K562 (cell line): ENCODE measurements around the gene SCT. TPM values are rescaled to one million over a fixed set of nuclear protein-coding genes. Genes with fewer than 3 reads are reported as not detected.

Experiments
- ATAC-seq: fragments of 200-7000 bp; cut with Tn5 transposase; 3 replicates; pipeline ENCODE4 v1.9.1; 2020; ENCODE audit warnings: moderate library complexity
- BruUV-seq: library from RNA; stranded (reverse); fragments of 400-500 nt; replicated peaks from 2 replicates; lab custom pipeline; 2021; lab: Mats Ljungman, UMichigan
- CTCF ChIA-PET: fragments of 300-600 bp; formaldehyde crosslinking; extraction: SDS; loops from one replicate; lab custom pipeline; 2021; ENCODE audit warnings: low intra/inter-chr PET ratio; lab: Yijun Ruan, JAX
- POLR2A ChIA-PET: fragments of 300-600, 350-650 bp; sonication (Branson Sonifier 250); formaldehyde crosslinking; extraction: SDS; loops from one replicate; lab custom pipeline; 2021; ENCODE audit warnings: antibody characterized with exemption, inconsistent platforms; lab: Yijun Ruan, JAX
- DNase-seq, 4 experiments: peaks; one replicate each; pipeline versions ENCODE4 v3.0.0 to v3.0.0-alpha.2; 2011 to 2018; ENCODE audit warnings: low spot score in 3 of 4, mixed read lengths in 3 of 4; ENCODE audit errors: extremely low read depth in 1 of 4
- FAIRE-seq: peaks from 2 replicates; lab custom pipeline; 2011; peaks lifted over from hg19 to GRCh38; lab: Jason Lieb, UNC
- H2AFZ ChIP-seq: 2 replicates; pipeline ENCODE4 v1.6.0; 2011; ENCODE audit warnings: low read depth, low read length, control low read depth, inconsistent platforms
- H3K27ac ChIP-seq: fragments of 200-600 bp; 3 replicates; pipeline ENCODE4 v1.8.0; 2011; ENCODE audit warnings: low read depth, mild to moderate bottlenecking, control low read depth, inconsistent platforms, low read length, moderate library complexity, mixed read lengths; ENCODE audit errors: extremely low read depth
- H3K27me3 ChIP-seq, 2 experiments: fragments of 300-600 bp in 1 of 2; 2 replicates in 1 of 2; 3 replicates in 1 of 2; pipeline versions ENCODE4 v1.6.0 to v1.8.0; 2011; ENCODE audit warnings: inconsistent platforms in 2 of 2, low read length in 2 of 2, mild to moderate bottlenecking in 1 of 2, mixed read lengths in 1 of 2, moderate library complexity in 1 of 2; ENCODE audit not compliant: control insufficient read depth in 2 of 2, insufficient read depth in 2 of 2
- H3K36me3 ChIP-seq: fragments of 300-600 bp; 3 replicates; pipeline ENCODE4 v1.8.0; 2011; ENCODE audit warnings: mild to moderate bottlenecking, low read length, inconsistent platforms; ENCODE audit not compliant: control insufficient read depth, insufficient read depth
- H3K4me1 ChIP-seq, 2 experiments: fragments of 200-600 bp in 1 of 2; replicated peaks in 1 of 2; 2 replicates in 1 of 2; 3 replicates in 1 of 2; pipeline versions ENCODE4 v1.5.1 to v1.8.0; 2011; ENCODE audit warnings: inconsistent platforms in 2 of 2, low read length in 2 of 2, mild to moderate bottlenecking in 1 of 2, mixed read lengths in 1 of 2, moderate library complexity in 1 of 2; ENCODE audit not compliant: control insufficient read depth in 2 of 2, insufficient read depth in 2 of 2
- H3K4me2 ChIP-seq: 2 replicates; pipeline ENCODE4 v1.6.1; 2011; ENCODE audit warnings: low read length, control low read depth, inconsistent platforms, mixed read lengths; ENCODE audit not compliant: insufficient read depth
- H3K4me3 ChIP-seq: fragments of 200-600 bp; sonication (generic), shearing (Covaris generic); 2 replicates; pipeline ENCODE4 v1.5.1; 2016; ENCODE audit warnings: control low read depth, inconsistent platforms
- H3K79me2 ChIP-seq: fragments of 200-600 bp; 3 replicates; pipeline ENCODE4 v1.8.0; 2011; ENCODE audit warnings: low read length, inconsistent platforms; ENCODE audit not compliant: control insufficient read depth, insufficient read depth
- H3K9ac ChIP-seq, 2 experiments: 2 replicates each; pipeline versions ENCODE4 v1.6.0 to v1.6.1; 2011; ENCODE audit warnings: low read depth in 2 of 2, low read length in 2 of 2, control low read depth in 1 of 2, inconsistent platforms in 1 of 2, mild to moderate bottlenecking in 1 of 2, mixed read lengths in 1 of 2; ENCODE audit not compliant: insufficient read depth in 1 of 2
- H3K9me1 ChIP-seq: one replicate; pipeline ENCODE4 v1.6.0; 2011; ENCODE audit warnings: inconsistent platforms, mild to moderate bottlenecking, low read length, moderate library complexity; ENCODE audit not compliant: control insufficient read depth, insufficient read depth
- H3K9me3 ChIP-seq: replicated peaks from 2 replicates; pipeline ENCODE4 v1.5.1; 2011; ENCODE audit warnings: low read depth, low read length, inconsistent platforms; ENCODE audit not compliant: control insufficient read depth, insufficient read depth
- H4K20me1 ChIP-seq: replicated peaks from 2 replicates; pipeline ENCODE4 v1.6.1; 2011; ENCODE audit warnings: low read length, inconsistent platforms, mixed read lengths; ENCODE audit not compliant: control insufficient read depth, insufficient read depth
- ARID3B ChIP-seq: fragments of 250-450 bp; sonication (Bioruptor Pico); IDR thresholded peaks from 2 replicates; pipeline ENCODE4 v1.4.0; 2020; ENCODE audit warnings: borderline replicate concordance
- HMGN3 ChIP-seq: IDR thresholded peaks from 2 replicates; pipeline ENCODE4 v1.6.1; 2011; ENCODE audit warnings: borderline replicate concordance, low read depth, mild to moderate bottlenecking, mixed read lengths, low read length; ENCODE audit not compliant: insufficient read length; ENCODE audit errors: extremely low read depth
- JUNB ChIP-seq: fragments of 450-650 bp; formaldehyde crosslinking; conservative IDR thresholded peaks from 2 replicates; pipeline ENCODE4 v1.4.0; 2020; ENCODE audit warnings: mild to moderate bottlenecking
- POLR2G ChIP-seq: fragments of 200-400 bp; formaldehyde crosslinking; IDR thresholded peaks from 2 replicates; pipeline ENCODE4 v1.6.1; 2017; ENCODE audit warnings: low read depth, mild to moderate bottlenecking, antibody characterized with exemption, low read length, moderate library complexity
- RBFOX2 ChIP-seq: fragments of 200-400 bp; formaldehyde crosslinking; IDR thresholded peaks from 2 replicates; pipeline ENCODE4 v1.6.1; 2017; ENCODE audit warnings: low read depth, mild to moderate bottlenecking, low read length, moderate library complexity
- TFAP4 ChIP-seq: sonication (generic); formaldehyde crosslinking; IDR thresholded peaks from 2 replicates; pipeline ENCODE4 v1.8.0; 2022; ENCODE audit warnings: missing genetic modification reagents, mild to moderate bottlenecking, moderate library complexity, borderline replicate concordance
- THAP12 ChIP-seq: fragments of 250-450 bp; sonication (Bioruptor Pico); IDR thresholded peaks from 2 replicates; pipeline ENCODE4 v1.9.0; 2021; ENCODE audit warnings: mild to moderate bottlenecking, inconsistent platforms
- UBTF ChIP-seq, 2 experiments: IDR thresholded peaks; 2 replicates each; pipeline ENCODE4 v1.6.1; 2012; ENCODE audit warnings: improper control_type of control experiment in 2 of 2, low read depth in 2 of 2, low read length in 2 of 2, borderline replicate concordance in 1 of 2
- ZNF431 ChIP-seq: sonication (generic); formaldehyde crosslinking; IDR thresholded peaks from 2 replicates; pipeline ENCODE4 v1.8.0; 2022; ENCODE audit warnings: mild to moderate bottlenecking, missing genetic modification reagents
- ZNF511 ChIP-seq: sonication (generic); formaldehyde crosslinking; IDR thresholded peaks from 2 replicates; pipeline ENCODE4 v1.8.0; 2022; ENCODE audit warnings: mild to moderate bottlenecking, missing genetic modification reagents
- ZNF764 ChIP-seq: fragments of 250-450 bp; sonication (Bioruptor Pico); IDR thresholded peaks from 2 replicates; pipeline ENCODE4 v1.4.0; 2020; ENCODE audit warnings: low read depth, mild to moderate bottlenecking, moderate library complexity
- WGBS: fragments of 100-300 bp; shearing (Covaris generic); methylation state at CpG from one replicate; pipeline ENCODE4 v1.1.6; 2016; ENCODE audit warnings: low coverage, mixed read lengths; ENCODE audit not compliant: insufficient coverage; ENCODE audit errors: missing lambda C conversion rate; 5-methylcytosine and 5-hydroxymethylcytosine counted together
- in situ Hi-C: fragments of 300-500 bp; cut with MboI; formaldehyde crosslinking; loops from 4 replicates; pipeline ENCODE4 v1.15.0; 2018; ENCODE audit warnings: inconsistent platforms, mixed read lengths
- intact Hi-C: fragments of 100-400 bp; cut with micrococcal nuclease; formaldehyde crosslinking; loops from 2 replicates; pipeline ENCODE4 v1.14.2; 2022
- polyA plus RNA-seq, 8 experiments: library from polyadenylated mRNA; depleted of rRNA in 4 of 8; stranded (reverse) in 5 of 8; unstranded in 3 of 8; fragments of >200 nt; fragmentation: Nextera tagmentation in 2 of 8; fragmentation: Illumina TruSeq in 1 of 8; extraction: Ambion mirVana in 2 of 8; extraction: Trizol in 1 of 8; gene quantifications; 2 replicates each; pipeline versions ENCODE4 v1.2.1 to v1.2.3, GENCODE V29; 2011 to 2014; ENCODE audit warnings: inconsistent platforms in 1 of 8, missing spikeins in 1 of 8
- total RNA-seq, 7 experiments: library from RNA; depleted of rRNA in 6 of 7; stranded (reverse); fragments of >200 nt in 6 of 7; fragmentation: Illumina TruSeq in 2 of 7; extraction: Trizol in 2 of 7; gene quantifications; 2 replicates each; pipeline versions ENCODE4 v1.2.1 to v1.2.3, GENCODE V29; 2011 to 2021; ENCODE audit warnings: low replicate concordance in 1 of 7

Gene SCT
- total and polyA plus RNA-seq, 9 of the 15 experiments (the other 6 are each of a cell fraction or from before 2014, with no cell fraction given), result not detected

- TF ChIP-seq THAP12 (CRISPR knock-in tag) (0 out of 2 replicates have a peak, but pooled peaks have one; percentile 35), RBFOX2 (peak; percentile 29; the same call in 1 of the 2 replicates), JUNB (CRISPR knock-in tag) (no peak), HMGN3 (peak; percentile 47), ZNF511 (CRISPR knock-in tag) (no peak), ZNF431 (CRISPR knock-in tag) (no peak)
- TF ChIP-seq, all 486 proteins: peak for 13
These were observed 13.5 kb downstream of the SCT start (continued) for GRCh38 chr11:613369-613968.

GRCh38 chr11:612961-613300 is 14.1 kb downstream of the SCT start:
- Histone ChIP-seq H3K4me1 (peaks cover 8 to 76% of the 10 kb centered on the region in 2 experiments), H3K36me3 (peaks cover 83% of the 10 kb centered on the region; the same call in 2 of the 3 replicates), H3K9me3 (no peaks in the 10 kb centered on the region), H3K27me3 (no peaks in the 10 kb centered on the region), H3K4me2 (no peak overlapping the region), H2AFZ (no peak overlapping the region), H3K9me1 (peaks cover 1% of the 10 kb centered on the region), H3K4me3 (no peak overlapping the region), H4K20me1 (peaks cover 17% of the 10 kb centered on the region), H3K9ac (peak overlapping the region in 1 of 2 experiments; percentile 75; a peak in 1 of 4 replicates), H3K79me2 (peaks cover 9% of the 10 kb centered on the region; the same call in 1 of the 3 replicates), H3K27ac (peak overlapping the region; percentile 56; the same call in 1 of the 3 replicates)
- ATAC-seq (no peak), FAIRE-seq (no peak), DNase-seq (no peak)
- BruUV-seq, result no TSS peak
- in situ Hi-C loops (no loop called here), intact Hi-C loops (loop anchor here (10.0 kb wide), 1 partner anchor 58 kb away; no protein-coding TSS in a partner anchor)
- POLR2A ChIA-PET, result interaction anchor here (0.8 kb wide), 1 partner anchor 28 kb away, joined by 3 read pairs; no protein-coding TSS in a partner anchor
- 85% methylated on average over 6 of the region's 10 CpGs for WGBS
- CTCF ChIA-PET, result no interaction called here
- TF ChIP-seq ZNF764 (CRISPR knock-in tag), result no peak
- no peak for TF ChIP-seq UBTF (IDR thresholded peaks at IDR 0.05; ENCODE audit: borderline replicate concordance in 1 of 2, low read depth in 2 of 2, low read length in 2 of 2)
- peak; percentile 43; the same call in 1 of the 2 replicates for TF ChIP-seq POLR2G
- peak; percentile 38; the same call in 1 of the 2 replicates for TF ChIP-seq TFAP4
- TF ChIP-seq ARID3B (CRISPR knock-in tag), result no peak
